ENCODE results near the gene TMEFF1. TPM values are rescaled to one million over a fixed set of nuclear protein-coding genes. Genes with fewer than 3 reads are reported as not detected.

The TMEFF1 gene
- total and polyA plus RNA-seq, 10 of the 15 experiments (the other 5 are each of a cell fraction or from before 2014, with no cell fraction given): 0.03 to 0.55 (median 0.11) TPM; not detected in 3

DNA sequence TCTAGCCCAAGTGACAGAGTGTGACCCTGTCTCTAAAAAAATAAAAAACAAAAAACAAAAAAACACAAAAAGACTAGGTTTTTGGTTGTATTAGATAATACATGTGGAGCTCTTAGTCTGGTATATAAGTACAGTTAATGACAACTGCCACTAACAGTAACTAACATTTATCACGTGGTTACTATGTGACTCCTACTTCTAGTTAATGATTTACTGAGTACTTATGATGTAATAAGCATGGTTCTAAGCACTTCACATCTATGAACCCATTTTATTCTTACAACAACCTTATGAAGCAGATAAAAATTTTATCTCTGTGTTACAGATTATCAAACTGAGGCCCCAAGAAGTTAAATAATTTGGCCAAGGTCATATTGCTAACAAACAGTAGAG lies 6.1 kb upstream of the TMEFF1 start:
- intact Hi-C loops (cut with micrococcal nuclease; ENCODE audit: unreplicated experiment) (no loop called here), in situ Hi-C loops (cut with MboI) (no loop called here)
- H3K4me1 ChIP-seq (ENCODE audit: control insufficient read depth, insufficient read depth, low read length): no peaks in the 10 kb centered on the region
- CTCF ChIA-PET: interaction anchor here (1.0 to 1.4 kb wide), 3 partner anchors 29 to 142 kb away, joined by 3 to 4 read pairs (median 3); no protein-coding TSS in a partner anchor
- POLR2A ChIA-PET: no interaction called here
- FAIRE-seq (no peak), DNase-seq (ENCODE audit: low read depth, low spot score) (no peak), ATAC-seq (peak; percentile 61)
- H3K4me3 ChIP-seq: no peak overlapping the region
- SMC1A ChIA-PET (ENCODE audit: uncharacterized antibody, unreplicated experiment): interaction anchor here (1.0 to 1.6 kb wide), 3 partner anchors 9 to 12 kb away, joined by 3 read pairs; no protein-coding TSS in a partner anchor
- H3K79me2 ChIP-seq (ENCODE audit: control insufficient read depth, insufficient read depth, low read length): no peaks in the 10 kb centered on the region
- no peaks in the 10 kb centered on the region for H3K9me3 ChIP-seq (replicated peaks; ENCODE audit: control insufficient read depth, insufficient read depth, low read length)
- H3K36me3 ChIP-seq (ENCODE audit: control insufficient read depth in 2 of 2, insufficient read depth in 2 of 2, low read length in 1 of 2): no peaks in the 10 kb centered on the region
- H3K27me3 ChIP-seq (replicated peaks in 1 of 2; ENCODE audit: control insufficient read depth in 2 of 2, insufficient read depth in 2 of 2, low read length in 1 of 2): no peaks in the 10 kb centered on the region; a peak in 1 of 4 replicates
- BruUV-seq (replicated peaks): no TSS peak
- no peak overlapping the region for H3K4me2 ChIP-seq (ENCODE audit: control insufficient read depth, insufficient read depth)
- no peak overlapping the region for H2AFZ ChIP-seq (ENCODE audit: control insufficient read depth, low read depth, low read length)
- no peak overlapping the region for H3K27ac ChIP-seq (ENCODE audit: control insufficient read depth, insufficient read depth)
- TF ChIP-seq RAD51 (IDR thresholded peaks at IDR 0.05) (peak; percentile 38; the same call in 1 of the 2 replicates), ATF7 (IDR thresholded peaks at IDR 0.05; ENCODE audit: low read depth) (0 out of 2 replicates have a peak, but pooled peaks have one; percentile 31), MTA3 (IDR thresholded peaks at IDR 0.05; ENCODE audit: borderline replicate concordance, low read length) (no peak)
- WGBS (ENCODE audit: insufficient coverage, insufficient replicate concordance, low lambda C conversion rate, missing lambda C conversion rate): 53% methylated on average over 1 of the region's 1 CpG
- RAD21 ChIA-PET (ENCODE audit: unreplicated experiment): no interaction called here
- H4K20me1 ChIP-seq (ENCODE audit: control insufficient read depth, insufficient read depth): no peaks in the 10 kb centered on the region
- no peak overlapping the region for H3K9ac ChIP-seq (ENCODE audit: control insufficient read depth, insufficient read depth, low read length)

DNA sequence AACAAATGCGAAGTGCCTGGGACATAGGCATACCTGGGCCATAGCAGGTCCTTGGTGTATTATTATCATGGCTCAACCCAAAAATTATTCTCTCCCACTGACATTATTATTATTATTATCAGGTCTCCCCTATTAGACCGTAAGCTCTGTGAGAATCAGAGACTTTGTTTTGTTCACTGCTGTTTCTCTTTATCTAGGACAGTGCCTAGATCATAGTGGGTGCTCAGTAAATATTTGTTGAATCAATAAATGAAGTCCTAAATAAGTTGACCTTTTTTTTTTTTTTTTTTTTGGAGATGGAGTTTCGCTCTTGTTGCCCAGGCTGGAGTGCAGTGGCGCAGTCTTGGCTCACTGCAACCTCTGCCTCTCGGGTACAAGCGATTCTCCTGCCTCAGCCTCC lies 4.9 kb upstream of the TMEFF1 start:
- peaks cover 0 to 2% of the 10 kb centered on the region in 2 experiments; a peak in 3 of 4 replicates for H3K27me3 ChIP-seq (replicated peaks in 1 of 2; ENCODE audit: control insufficient read depth in 2 of 2, insufficient read depth in 2 of 2, low read length in 1 of 2)
- H4K20me1 ChIP-seq (ENCODE audit: control insufficient read depth, insufficient read depth): no peaks in the 10 kb centered on the region
- CTCF ChIA-PET: no interaction called here
- DNase-seq (ENCODE audit: low read depth, low spot score) (no peak), ATAC-seq (no peak), FAIRE-seq (no peak)
- no peak overlapping the region for H3K4me2 ChIP-seq (ENCODE audit: control insufficient read depth, insufficient read depth)
- no peaks in the 10 kb centered on the region for H3K36me3 ChIP-seq (ENCODE audit: control insufficient read depth in 2 of 2, insufficient read depth in 2 of 2, low read length in 1 of 2)
- RAD21 ChIA-PET (ENCODE audit: unreplicated experiment): no interaction called here
- in situ Hi-C loops (cut with MboI) (no loop called here), intact Hi-C loops (cut with micrococcal nuclease; ENCODE audit: unreplicated experiment) (no loop called here)
- 61% methylated on average over 6 of the region's 6 CpGs for WGBS (ENCODE audit: insufficient coverage, insufficient replicate concordance, low lambda C conversion rate, missing lambda C conversion rate)
- no peak overlapping the region for H3K4me3 ChIP-seq
- no peaks in the 10 kb centered on the region for H3K4me1 ChIP-seq (ENCODE audit: control insufficient read depth, insufficient read depth, low read length)
- no TSS peak for BruUV-seq (replicated peaks)
- SMC1A ChIA-PET (ENCODE audit: uncharacterized antibody, unreplicated experiment): no interaction called here
- no peak overlapping the region for H2AFZ ChIP-seq (ENCODE audit: control insufficient read depth, low read depth, low read length)
- H3K9ac ChIP-seq (ENCODE audit: control insufficient read depth, insufficient read depth, low read length): no peak overlapping the region
- H3K79me2 ChIP-seq (ENCODE audit: control insufficient read depth, insufficient read depth, low read length): no peaks in the 10 kb centered on the region
- no peak overlapping the region for H3K27ac ChIP-seq (ENCODE audit: control insufficient read depth, insufficient read depth)
- POLR2A ChIA-PET: no interaction called here
- TF ChIP-seq ZSCAN29 (IDR thresholded peaks at IDR 0.05) (no peak), NFXL1 (IDR thresholded peaks at IDR 0.05; ENCODE audit: borderline replicate concordance) (no peak), HDAC6 (IDR thresholded peaks at IDR 0.05; ENCODE audit: unreplicated experiment) (no peak), SUPT20H (IDR thresholded peaks at IDR 0.05; ENCODE audit: borderline replicate concordance, control insufficient read depth, low read depth, low read length) (no peak)
- TF ChIP-seq, protein P1, sequence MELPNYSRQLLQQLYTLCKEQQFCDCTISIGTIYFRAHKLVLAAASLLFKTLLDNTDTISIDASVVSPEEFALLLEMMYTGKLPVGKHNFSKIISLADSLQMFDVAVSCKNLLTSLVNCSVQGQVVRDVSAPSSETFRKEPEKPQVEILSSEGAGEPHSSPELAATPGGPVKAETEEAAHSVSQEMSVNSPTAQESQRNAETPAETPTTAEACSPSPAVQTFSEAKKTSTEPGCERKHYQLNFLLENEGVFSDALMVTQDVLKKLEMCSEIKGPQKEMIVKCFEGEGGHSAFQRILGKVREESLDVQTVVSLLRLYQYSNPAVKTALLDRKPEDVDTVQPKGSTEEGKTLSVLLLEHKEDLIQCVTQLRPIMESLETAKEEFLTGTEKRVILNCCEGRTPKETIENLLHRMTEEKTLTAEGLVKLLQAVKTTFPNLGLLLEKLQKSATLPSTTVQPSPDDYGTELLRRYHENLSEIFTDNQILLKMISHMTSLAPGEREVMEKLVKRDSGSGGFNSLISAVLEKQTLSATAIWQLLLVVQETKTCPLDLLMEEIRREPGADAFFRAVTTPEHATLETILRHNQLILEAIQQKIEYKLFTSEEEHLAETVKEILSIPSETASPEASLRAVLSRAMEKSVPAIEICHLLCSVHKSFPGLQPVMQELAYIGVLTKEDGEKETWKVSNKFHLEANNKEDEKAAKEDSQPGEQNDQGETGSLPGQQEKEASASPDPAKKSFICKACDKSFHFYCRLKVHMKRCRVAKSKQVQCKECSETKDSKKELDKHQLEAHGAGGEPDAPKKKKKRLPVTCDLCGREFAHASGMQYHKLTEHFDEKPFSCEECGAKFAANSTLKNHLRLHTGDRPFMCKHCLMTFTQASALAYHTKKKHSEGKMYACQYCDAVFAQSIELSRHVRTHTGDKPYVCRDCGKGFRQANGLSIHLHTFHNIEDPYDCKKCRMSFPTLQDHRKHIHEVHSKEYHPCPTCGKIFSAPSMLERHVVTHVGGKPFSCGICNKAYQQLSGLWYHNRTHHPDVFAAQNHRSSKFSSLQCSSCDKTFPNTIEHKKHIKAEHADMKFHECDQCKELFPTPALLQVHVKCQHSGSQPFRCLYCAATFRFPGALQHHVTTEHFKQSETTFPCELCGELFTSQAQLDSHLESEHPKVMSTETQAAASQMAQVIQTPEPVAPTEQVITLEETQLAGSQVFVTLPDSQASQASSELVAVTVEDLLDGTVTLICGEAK (IDR thresholded peaks at IDR 0.05; ENCODE audit: borderline replicate concordance): no peak
- no peaks in the 10 kb centered on the region for H3K9me3 ChIP-seq (replicated peaks; ENCODE audit: control insufficient read depth, insufficient read depth, low read length)

Data from GM12878 (cell line).